IPS DF 6.9 (cell line): ENCODE results near the gene CTAGE9.
"Not testable (repeated sequence)": the region's sequence is repeated elsewhere in the genome, so short reads cannot be mapped to it uniquely, and the experiment has no call there.

Experiments
- DNase-seq: peaks from one replicate; pipeline ENCODE4 v3.0.0-alpha.2; 2013; ENCODE audit warnings: low read depth, low spot score
- H3K27ac ChIP-seq: one replicate; pipeline ENCODE4 v1.5.1; 2013; ENCODE audit warnings: low read length, control low read depth
- H3K27me3 ChIP-seq: 2 replicates; pipeline ENCODE4 v1.6.1; 2013; ENCODE audit warnings: mild to moderate bottlenecking, low read length; ENCODE audit not compliant: control insufficient read depth, insufficient read depth
- H3K36me3 ChIP-seq: 2 replicates; pipeline ENCODE4 v1.6.1; 2013; ENCODE audit warnings: low read length; ENCODE audit not compliant: control insufficient read depth, insufficient read depth
- H3K4me1 ChIP-seq: 2 replicates; pipeline ENCODE4 v1.6.1; 2013; ENCODE audit warnings: low read length; ENCODE audit not compliant: control insufficient read depth, insufficient read depth
- H3K4me3 ChIP-seq: 2 replicates; pipeline ENCODE4 v1.5.1; 2013; ENCODE audit warnings: mild to moderate bottlenecking, low read length
- H3K9me3 ChIP-seq: 2 replicates; pipeline ENCODE4 v1.6.1; 2013; ENCODE audit warnings: low read length, inconsistent platforms; ENCODE audit not compliant: control insufficient read depth, insufficient read depth
- WGBS: extraction: QIAGEN DNeasy Blood & Tissue Kit; methylation state at CpG from one replicate; pipeline ENCODE4 v1.1.7; 2013; ENCODE audit warnings: mixed read lengths, missing lambda C conversion rate; ENCODE audit not compliant: insufficient read length, insufficient coverage; 5-methylcytosine and 5-hydroxymethylcytosine counted together

CTAGE9 gene

GRCh38 chr6:131710917-131711316 is at the start of gene CTAGE9:
CTAGE9 (minus strand) TSS chr6:131711017; CDS start chr6:131711017, 0 bp downstream.
- no CpG with 5 or more reads among the region's 18 CpGs for WGBS
- H3K4me1 ChIP-seq, DNase-seq: not testable (repeated sequence)

GRCh38 chr6:131758920-131759319 is 48.1 kb upstream of the CTAGE9 start:
- H3K27me3 ChIP-seq, result no peaks in the 10 kb centered on the region
- H3K9me3 ChIP-seq, result no peaks in the 10 kb centered on the region
- no peaks in the 10 kb centered on the region for H3K4me1 ChIP-seq
- WGBS, result no CpG with 5 or more reads among the region's 4 CpGs
- H3K4me3 ChIP-seq, result no peak overlapping the region
- H3K27ac ChIP-seq, result no peak overlapping the region
- no peaks in the 10 kb centered on the region for H3K36me3 ChIP-seq
- DNase-seq, result no peak

More at GRCh38 chr6:131710917-131711316, at the start of gene CTAGE9:
- H3K36me3 ChIP-seq, H3K27me3 ChIP-seq, H3K4me3 ChIP-seq, H3K27ac ChIP-seq, H3K9me3 ChIP-seq: not testable (repeated sequence)

GRCh38 chr6:131756039-131756438 is 45.2 kb upstream of the CTAGE9 start:
- Histone ChIP-seq H3K27me3 (no peaks in the 10 kb centered on the region), H3K9me3 (no peaks in the 10 kb centered on the region), H3K27ac (no peak overlapping the region), H3K4me3 (no peak overlapping the region), H3K36me3 (no peaks in the 10 kb centered on the region), H3K4me1 (no peaks in the 10 kb centered on the region)
- WGBS, result no CpG with 5 or more reads among the region's 2 CpGs
- DNase-seq, result no peak

- Histone ChIP-seq H3K27ac (no peak overlapping the region), H3K36me3 (no peaks in the 10 kb centered on the region), H3K27me3 (no peaks in the 10 kb centered on the region), H3K4me3 (no peak overlapping the region), H3K4me1 (no peaks in the 10 kb centered on the region), H3K9me3 (no peaks in the 10 kb centered on the region)
- no peak for DNase-seq
- WGBS, result no CpG with 5 or more reads among the region's 3 CpGs
These were observed 44.8 kb upstream of the CTAGE9 start for GRCh38 chr6:131755597-131755996.

- DNase-seq, result no peak
- H3K4me1 ChIP-seq, result no peaks in the 10 kb centered on the region
- no CpG with 5 or more reads among the region's 9 CpGs for WGBS
- no peak overlapping the region for H3K4me3 ChIP-seq
- no peak overlapping the region for H3K27ac ChIP-seq
- H3K36me3 ChIP-seq, result no peaks in the 10 kb centered on the region
- H3K9me3 ChIP-seq, result no peaks in the 10 kb centered on the region
- H3K27me3 ChIP-seq, result no peaks in the 10 kb centered on the region
These were observed 44.1 kb upstream of the CTAGE9 start for GRCh38 chr6:131754715-131755567.

GRCh38 chr6:131754088-131754487 is 43.3 kb upstream of the CTAGE9 start:
- no CpG with 5 or more reads among the region's 1 CpG for WGBS
- H3K27ac ChIP-seq, result no peak overlapping the region
- H3K9me3 ChIP-seq, result no peaks in the 10 kb centered on the region

GRCh38 chr6:131751012-131751715 is 40.3 kb upstream of the CTAGE9 start:
- DNase-seq, H3K27ac ChIP-seq, H3K36me3 ChIP-seq, H3K4me3 ChIP-seq, H3K27me3 ChIP-seq, H3K9me3 ChIP-seq, H3K4me1 ChIP-seq: not testable (repeated sequence)
- WGBS, result no CpG with 5 or more reads among the region's 10 CpGs

More at GRCh38 chr6:131754088-131754487, 43.3 kb upstream of the CTAGE9 start:
- no peaks in the 10 kb centered on the region for H3K27me3 ChIP-seq
- H3K36me3 ChIP-seq, result no peaks in the 10 kb centered on the region
- no peaks in the 10 kb centered on the region for H3K4me1 ChIP-seq
- no peak overlapping the region for H3K4me3 ChIP-seq
- DNase-seq, result no peak

- WGBS, result no CpG with 5 or more reads among the region's 7 CpGs
- H3K9me3 ChIP-seq, result no peaks in the 10 kb centered on the region
- no peaks in the 10 kb centered on the region for H3K27me3 ChIP-seq
- no peak for DNase-seq
- H3K4me1 ChIP-seq, result no peaks in the 10 kb centered on the region
- no peak overlapping the region for H3K27ac ChIP-seq
- H3K4me3 ChIP-seq, result no peak overlapping the region
- no peaks in the 10 kb centered on the region for H3K36me3 ChIP-seq
These were observed 38.2 kb upstream of the CTAGE9 start for GRCh38 chr6:131749023-131749422.

GRCh38 chr6:131747821-131748353 is 37.1 kb upstream of the CTAGE9 start:
- Histone ChIP-seq H3K4me1 (no peaks in the 10 kb centered on the region), H3K4me3 (no peak overlapping the region), H3K27ac (no peak overlapping the region), H3K9me3 (no peaks in the 10 kb centered on the region), H3K27me3 (no peaks in the 10 kb centered on the region), H3K36me3 (no peaks in the 10 kb centered on the region)
- no peak for DNase-seq
- no CpG with 5 or more reads among the region's 7 CpGs for WGBS

- Histone ChIP-seq H3K36me3 (no peaks in the 10 kb centered on the region), H3K27ac (no peak overlapping the region), H3K9me3 (no peaks in the 10 kb centered on the region), H3K27me3 (no peaks in the 10 kb centered on the region), H3K4me3 (no peak overlapping the region), H3K4me1 (no peaks in the 10 kb centered on the region)
- no peak for DNase-seq
- no CpG with 5 or more reads among the region's 5 CpGs for WGBS
These were observed 34.7 kb upstream of the CTAGE9 start for GRCh38 chr6:131745476-131745875.
